HG03135 (cell line): ENCODE data around the gene SNCB.
A peak's percentile ranks its signal among the peaks of the same experiment; 100 is the strongest.

Experiments
- ATAC-seq: cut with Tn5 transposase; IDR thresholded peaks from one replicate; pipeline ENCODE4 v1.9.1; 2021; ENCODE audit warnings: mild to moderate bottlenecking, moderate library complexity; ENCODE audit not compliant: unreplicated experiment

SNCB gene

DNA sequence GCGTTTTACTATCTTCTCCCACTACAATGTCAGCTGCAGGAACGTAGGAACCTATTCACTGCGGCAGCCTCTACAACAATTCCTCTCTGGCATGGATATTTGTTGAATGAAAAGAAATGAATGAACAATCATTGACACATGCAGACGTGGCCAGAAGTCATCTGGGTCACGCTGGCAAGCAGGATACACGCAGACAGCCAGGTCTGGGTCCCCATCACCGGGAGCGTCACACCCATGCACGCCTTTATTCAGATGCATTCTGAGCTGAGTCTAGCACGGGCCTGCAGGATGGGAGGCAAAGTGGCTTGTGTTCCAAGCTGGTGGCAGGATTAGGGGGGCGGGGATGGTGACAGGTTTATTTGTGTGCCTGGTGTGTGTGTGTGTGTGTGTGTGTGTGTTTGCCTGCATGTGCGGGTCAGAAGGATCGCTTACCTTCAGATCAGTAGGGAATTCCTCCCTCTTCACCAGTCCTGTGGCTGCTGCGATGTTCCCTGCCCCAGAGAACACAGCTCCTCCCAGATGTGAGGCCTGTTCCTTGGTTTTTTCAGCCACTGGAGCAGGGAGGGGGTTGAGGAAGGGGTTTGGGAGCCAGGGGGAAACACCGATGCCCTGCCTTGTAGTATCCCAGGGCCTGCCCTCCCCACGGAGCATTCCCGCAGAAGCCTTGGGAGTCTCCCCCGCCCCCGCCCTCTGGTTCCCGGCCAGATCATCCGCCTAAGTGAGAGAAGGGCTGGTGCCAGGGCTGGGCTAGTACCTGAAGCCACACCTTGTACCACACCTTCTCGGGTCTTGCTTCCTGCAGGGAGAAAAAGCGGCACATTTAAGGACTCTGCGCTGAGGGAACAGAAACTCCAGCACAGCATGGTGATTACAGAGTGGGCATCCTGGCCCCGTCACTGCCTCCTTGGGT, 4.1 kb downstream of the SNCB start:
- no peak for ATAC-seq

DNA sequence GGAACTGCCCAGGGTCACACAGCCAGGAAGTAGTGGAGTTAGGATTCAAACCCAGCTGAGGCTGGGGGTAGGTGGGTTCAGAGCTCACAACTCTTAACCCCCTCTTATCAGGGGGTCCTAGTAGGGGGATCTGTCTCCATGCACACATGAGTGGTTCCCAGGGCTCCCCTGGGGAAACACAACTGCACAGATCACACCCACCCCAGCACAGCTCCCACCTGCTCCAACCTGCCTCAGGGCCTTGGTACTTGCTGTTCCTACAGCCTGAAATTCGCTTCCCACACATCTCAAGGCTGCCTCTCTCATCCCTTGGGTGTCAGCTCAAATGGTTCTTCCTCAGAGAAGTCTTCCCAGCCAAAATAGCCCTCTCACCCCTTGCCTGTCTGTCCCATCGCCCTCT, 4.8 kb downstream of the SNCB start:
- no peak for ATAC-seq

DNA sequence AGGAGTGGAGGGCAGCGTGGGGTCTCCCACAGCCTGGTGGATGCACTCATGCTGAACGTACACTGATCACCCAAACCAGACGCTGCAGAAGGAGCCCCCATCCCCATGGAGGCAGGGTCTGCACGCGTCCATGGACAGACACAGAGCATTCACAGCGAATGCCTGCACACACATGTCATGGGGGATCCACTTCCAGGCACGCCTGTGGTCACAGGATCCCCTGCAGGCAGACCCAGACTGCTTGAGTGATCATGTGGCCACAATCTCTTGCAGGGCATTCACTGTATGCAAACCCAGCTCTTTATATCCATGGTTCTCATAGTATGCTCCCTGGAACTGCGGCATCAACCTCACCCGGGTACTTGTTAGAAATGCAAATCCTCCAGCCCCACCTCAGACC, 5.4 kb downstream of the SNCB start:
- no peak for ATAC-seq

DNA sequence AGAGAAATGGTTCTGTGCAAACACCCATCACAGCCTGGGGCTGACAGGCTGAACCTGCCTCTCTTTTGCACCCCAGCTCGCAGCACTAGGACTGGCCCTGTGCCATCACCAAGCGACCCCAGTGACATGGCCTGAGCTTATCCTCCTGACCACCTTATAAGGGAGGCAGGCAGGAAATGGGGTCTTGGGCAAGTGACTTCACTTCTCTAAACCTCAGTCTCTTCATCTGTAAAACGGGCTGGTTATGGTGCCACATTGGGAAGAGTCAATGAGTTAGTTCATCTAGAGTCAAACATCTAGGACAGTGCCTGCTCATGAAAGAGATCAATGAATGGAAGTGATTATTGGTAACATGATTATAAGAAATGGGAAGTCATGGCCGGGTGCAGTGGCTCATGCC, 6.2 kb downstream of the SNCB start:
- no peak for ATAC-seq

DNA sequence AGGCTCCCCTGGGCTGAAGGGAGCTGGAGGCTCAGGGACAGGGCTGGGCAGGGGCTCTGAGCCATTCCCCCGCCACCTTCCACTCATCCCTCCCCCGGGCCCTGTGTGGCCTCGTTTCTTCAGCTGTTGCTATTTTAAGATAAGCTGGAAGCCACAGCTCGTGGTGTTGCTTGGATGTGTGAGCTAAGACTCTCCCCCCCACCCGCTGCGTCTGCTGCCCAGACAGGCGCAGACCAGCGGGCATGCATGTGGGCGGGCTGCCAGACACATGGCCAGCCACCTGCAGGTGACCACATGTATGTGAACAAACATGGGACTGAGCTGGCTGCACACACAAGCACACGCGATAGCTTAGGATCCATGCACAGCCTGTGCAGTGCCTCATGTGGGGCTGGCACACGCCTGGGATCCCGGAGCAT, 8.7 kb downstream of the SNCB start:
- no peak for ATAC-seq

DNA sequence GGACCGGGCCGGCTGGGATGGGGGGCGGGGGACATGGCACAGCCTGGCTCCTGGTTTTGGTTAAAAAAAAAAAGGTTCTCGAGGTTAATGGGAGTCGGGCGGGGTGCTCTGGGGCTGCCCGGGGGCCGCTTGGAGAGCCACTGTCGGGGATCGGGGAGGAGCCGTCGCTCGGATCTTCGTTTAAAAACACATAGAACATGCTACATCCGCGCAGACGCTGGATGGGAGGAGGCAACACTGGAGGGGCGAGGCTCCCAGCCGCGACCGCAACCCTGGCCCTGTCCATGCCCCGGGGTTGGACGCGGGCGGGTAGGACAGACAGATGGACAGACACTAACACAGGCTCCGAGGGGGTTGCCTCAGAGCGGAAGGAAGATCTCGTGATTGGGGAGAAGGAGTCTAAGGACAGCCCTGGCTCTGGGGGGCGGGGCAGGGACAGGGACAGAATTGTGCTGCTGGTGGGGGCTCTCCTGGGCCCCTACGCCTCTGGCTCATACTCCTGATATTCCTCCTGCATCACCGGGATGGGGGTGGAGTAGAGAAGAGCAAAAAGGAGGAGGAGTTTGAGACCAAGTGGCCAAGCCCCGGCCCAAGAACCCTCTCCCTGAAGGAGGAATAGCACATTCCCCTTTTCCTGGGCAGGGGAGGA, 9.9 kb downstream of the SNCB start:
- no peak for ATAC-seq

DNA sequence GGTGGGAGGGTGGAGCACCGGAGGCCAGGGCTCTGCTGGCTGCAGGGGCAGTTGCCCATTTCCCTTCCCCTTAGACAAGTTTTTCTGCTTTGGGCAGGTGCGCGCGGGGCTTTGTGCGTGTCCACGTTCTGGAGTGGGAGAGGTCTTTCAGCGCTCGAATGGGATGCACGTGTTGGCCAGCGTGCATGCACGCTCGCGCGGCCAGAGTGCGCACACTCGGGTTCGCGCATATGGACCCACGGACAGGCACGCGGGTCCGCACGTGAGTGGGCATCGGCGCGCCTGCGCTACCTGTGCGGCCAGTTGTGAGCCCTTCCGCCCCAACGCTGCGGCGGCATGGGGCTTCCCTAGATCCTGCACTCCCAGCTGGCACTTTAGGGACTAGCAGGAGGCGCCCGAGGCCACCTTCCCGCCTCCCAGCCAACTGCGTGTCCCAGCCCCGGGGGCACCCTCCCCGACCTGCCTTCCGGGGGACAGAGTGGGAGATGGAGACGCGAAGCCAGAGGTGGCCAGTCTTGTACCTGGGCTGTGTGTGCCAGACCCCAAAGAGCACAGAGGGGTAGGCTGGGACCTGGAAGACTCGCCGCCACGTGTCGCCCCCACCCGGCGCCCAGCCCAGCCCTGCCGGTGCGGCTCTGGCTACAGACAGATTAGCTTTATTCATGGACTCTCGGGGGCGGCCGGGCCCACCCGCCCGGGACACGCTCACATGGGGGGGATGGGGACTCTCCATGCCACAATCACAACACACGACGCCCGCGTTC, 10.6 kb downstream of the SNCB start:
- no peak for ATAC-seq

DNA sequence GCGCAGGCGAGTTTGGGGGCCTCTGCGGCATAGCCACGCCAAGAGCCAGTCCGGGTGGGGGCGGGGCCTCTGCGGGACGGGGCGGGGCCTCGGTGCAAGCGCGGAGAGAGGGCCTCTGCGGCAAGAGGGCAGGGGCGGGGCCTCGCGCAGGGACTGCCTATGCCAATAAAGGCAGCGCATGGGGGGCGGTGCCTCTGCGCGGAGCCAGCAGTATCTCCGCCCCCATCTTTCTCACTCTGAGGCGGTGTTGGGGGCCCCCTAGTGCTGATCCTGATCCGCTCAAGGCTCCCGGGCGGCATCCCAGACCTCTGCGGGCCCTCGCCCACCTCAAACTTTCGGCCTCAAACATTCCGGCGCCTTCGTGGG, 11.1 kb downstream of the SNCB start:
- ATAC-seq, result peak; percentile 68

DNA sequence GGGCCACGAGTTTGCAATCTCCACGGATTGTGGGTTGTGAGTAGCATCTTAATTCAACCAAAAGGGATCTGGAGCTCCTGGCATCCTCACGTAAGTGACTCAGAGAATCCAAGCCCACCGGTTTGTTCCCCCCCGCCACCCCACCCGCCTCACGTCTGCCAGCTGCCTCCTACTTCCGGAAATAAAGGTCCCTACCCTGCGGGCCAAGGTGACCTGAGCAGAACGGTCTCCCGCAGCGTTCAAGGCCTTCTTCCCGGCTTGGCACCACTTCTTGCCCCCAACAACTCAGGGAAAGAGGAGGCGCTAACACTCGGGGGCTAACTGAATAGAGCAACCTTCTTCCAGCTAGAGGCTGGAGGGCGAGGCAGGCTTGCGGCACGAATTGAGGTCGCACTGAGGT, 11.6 kb downstream of the SNCB start:
- ATAC-seq, result no peak

DNA sequence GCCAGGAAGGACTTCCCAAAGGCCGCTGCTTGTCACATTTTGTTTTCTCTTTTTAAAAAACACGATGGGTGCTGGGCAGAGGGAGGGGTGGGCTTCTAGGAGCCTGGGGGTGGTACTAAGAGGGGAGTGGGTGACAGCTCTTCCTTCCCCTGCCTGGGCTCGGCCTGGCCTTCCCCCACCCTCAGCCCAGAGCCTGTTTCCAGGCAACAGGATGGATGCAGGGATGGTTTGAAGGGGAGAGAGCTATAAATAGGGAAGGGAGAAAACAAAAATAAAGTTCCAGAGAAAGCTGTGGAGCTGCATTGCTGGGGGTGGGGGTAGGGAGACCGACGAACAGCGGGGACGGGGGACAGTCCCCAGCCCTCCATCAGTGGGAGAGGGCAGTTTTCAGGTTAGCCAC, 13.8 kb downstream of the SNCB start:
- no peak for ATAC-seq

DNA sequence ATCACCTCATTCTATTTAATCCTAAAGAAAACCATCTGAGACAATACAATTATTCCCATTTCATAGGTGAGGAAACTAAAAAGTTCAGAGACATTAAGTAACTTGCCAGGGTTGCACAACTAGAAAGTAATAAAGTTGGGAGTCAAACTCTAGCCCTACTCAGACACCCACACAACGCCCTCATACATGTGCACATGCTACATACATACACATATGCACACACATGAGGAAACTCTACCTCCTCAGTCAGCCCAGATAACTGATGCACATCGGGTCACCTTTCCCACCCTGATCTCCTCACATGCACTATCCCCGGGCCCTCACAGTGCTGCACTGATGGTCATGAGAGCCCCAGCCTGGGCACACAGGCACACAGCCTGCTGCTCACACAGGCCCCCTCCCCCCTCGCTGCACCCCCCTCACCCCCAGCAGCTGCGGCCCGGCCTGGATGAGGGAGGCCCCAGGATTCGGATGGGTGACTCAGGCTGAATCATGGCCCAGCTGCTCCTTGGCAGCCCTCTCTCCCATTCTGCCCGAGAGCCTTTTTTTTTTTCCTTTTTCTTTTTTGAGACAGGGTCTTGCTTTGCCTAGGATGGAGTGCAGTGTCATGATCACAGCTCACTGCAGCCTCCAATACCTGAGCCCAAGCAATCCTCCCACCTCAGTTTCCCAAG, 15.4 kb downstream of the SNCB start:
- ATAC-seq, result no peak

DNA sequence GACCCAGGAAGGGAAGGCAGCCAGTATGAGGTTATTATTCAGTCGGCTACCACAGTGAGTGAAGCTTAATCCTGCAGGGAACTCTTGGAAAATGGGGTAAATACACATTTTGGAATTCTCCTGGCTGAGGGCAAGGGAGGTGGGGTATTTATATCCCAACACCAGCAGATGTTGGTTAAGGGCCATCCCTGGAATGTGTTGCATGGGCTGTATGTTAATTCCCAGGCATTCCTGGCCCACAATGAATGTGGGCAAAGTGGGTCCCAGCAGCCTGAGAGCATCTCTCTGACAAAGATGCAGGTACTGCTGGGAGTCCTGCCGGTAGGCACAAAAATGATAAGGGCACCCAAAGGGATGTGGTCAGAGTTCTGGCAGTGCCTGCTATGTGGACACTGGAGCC, 17.5 kb downstream of the SNCB start:
- no peak for ATAC-seq

DNA sequence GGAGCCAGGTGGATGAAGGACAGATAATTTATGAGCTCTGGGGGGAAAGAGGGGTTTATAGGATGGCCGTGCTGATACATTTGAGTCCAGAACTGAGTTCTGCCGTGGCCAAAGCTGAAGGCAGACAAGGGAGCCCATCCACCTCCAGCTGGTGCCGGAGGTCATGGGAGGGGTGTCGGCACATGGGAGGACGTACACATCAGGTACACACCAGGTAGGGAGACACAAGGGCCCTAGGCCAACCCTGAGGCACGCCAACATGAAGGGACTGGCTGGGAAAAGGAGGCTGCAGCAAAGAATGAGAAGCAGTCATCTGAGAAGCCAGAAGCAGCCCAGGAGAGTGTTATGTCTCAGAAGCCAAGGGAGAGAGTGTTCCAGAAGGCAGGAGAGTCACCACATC, 18.3 kb downstream of the SNCB start:
- ATAC-seq, result no peak

DNA sequence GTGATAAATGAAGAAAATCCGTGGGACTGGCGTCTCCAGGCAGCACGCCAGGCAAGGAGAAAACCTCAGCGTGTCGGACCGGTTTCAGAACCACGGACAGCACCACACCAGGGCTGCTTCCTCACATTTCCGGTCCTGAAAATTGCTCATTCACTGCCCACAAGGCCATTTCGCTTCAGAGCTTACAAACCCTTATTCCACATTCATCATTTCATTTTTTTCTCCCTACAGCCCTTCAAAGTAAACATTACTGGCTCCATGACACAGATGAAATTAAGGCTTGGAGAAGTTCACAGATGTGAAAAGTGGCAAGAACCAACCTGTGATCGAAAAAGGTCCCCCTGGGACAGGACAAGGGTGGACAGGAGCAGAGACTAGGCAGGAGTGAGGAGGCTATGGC, 18.9 kb downstream of the SNCB start:
- ATAC-seq, result no peak

DNA sequence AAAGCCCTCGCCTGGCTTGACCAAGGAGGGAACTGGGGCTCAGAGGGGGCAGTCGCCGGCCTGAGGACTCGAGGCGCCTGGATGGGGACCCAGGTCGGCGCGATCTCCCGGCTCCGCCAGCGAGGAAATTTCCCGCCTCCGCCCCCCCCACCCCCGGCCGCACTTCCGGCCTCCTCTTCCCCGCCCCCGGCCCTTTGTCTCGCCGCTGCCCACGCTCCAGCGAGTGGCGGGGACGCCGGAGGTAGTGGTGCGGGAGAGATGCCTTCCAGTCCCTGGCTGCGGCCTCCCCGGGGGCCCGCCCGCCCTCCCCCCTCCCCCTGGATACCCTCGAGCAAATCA, 19.9 kb downstream of the SNCB start:
- peak; percentile 13 for ATAC-seq

DNA sequence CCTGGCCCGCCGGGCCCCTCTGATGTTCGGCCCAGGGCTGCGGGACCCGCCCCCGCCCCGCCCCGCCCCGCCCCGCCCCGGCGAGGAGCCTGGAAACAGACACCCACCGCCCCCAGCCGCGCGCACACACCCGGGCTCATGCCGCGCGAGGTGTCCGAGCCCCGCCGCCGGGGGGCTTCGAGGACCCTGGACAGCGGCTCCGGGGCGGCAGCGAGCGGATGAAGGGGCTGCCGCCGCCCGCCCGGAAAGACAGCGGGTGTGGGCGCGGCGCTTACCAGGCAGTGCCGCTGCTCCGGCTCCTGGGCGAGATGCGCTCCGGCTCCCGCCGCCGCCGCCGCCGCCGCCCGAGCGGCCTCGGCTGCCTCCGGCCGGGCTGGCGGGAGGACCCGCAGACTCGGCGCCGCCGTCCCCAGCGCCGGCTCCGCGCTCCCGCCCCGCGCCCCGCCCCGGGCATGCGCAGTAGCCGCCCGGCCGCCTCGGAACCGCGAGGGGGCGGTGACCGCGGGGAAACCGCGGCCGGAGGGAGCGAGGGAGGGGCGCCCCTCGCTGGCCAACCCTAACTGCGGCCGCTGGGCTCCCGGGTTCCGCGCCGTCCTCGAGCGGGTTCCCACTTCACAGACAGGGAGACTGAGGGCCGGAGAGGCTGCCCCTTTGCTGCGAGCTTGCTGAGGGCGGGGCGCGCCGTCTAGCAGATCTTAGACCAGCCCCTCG, 20.5 kb downstream of the SNCB start, which contains the start of gene GPRIN1:
TSS of gene GPRIN1 (minus strand) at position 433 of the 711 bp plus-strand sequence. CDS start 10,322 bp downstream, outside the sequence.
- peak; percentile 55 for ATAC-seq

DNA sequence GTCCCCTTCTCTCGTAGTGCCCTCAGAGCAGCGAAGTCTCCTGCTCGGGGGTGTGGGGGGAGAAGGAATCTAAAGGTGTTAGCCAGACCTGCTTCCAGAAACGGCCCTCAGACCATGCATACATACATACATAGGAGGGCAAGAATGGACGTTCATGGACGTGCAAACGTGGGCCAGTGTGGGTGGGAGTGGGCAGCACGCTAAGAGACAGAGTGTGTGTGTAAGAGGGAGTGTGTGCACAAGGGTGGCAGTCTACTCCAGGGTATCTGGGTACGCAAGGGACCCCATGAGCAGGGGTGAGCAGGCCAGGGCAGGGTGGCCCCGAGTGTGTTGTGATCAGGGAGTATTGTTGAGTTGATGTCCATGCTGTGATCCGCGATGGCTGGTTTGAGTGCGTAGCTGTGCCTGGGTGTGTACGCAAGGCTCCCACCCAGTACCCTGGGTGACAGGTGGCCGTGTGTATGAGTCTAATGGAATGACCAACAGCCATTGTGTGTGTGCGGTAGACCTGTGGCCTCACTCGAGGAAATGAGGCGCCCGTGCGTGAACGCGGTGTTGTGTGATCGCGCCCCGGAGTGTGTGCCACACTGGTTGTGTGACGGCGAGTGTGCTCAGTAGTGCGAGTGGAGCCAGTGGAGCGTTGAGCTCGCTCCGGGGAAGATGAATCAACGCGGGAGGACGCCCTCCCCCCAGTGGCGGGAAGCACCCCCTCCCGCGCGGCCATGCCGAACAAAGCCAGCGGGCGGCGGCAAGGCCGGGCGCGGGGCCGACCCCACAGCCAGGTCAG, 21.2 kb downstream of the SNCB start:
- peak; percentile 21 for ATAC-seq

DNA sequence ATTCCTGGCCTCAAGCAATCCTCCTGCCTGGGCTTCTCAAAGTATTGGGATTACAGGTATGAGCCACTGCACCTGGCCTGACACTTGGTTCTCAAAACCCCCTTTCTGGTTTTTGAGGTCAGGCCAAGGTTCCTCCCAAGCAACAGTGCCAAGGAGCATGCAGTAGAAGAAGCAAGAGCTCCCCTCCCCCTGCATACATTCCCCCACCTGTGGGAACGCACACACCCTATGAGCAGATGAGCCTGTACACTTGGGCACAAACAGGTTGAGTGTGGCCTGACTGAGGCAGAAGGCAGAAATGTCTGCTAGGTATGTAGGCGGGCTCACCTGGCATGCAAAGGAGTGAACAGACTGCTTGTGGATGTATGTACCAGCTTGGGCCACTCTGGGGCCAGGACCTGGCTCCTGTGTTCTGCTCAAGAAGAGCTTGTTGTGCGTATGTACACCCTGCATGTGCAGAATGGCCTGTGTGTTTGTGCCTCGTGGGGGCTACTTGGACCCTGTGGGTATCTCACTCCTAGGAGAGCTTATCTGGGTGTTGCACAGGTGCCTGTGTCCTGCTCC, 22.1 kb downstream of the SNCB start:
- no peak for ATAC-seq

DNA sequence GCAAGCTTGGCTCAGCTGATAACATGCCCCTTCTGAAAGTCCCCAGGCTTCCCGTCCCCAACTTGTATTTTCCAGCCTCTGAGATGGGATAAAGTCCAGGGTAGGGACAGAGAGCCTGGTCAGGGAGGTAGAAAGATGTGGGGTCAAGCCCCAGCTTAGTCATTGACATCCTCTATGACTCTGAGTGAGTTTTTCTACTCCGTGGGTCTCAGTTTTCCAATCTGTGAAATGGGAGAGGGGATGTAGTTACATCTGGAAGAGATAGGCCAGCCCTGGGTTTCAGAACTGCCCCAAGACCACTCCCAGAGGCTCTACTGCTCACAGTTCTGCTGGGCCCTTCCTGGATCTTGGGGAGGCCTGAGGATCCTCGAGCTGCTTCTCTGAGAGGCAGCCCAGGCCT, 23.5 kb downstream of the SNCB start:
- ATAC-seq, result no peak
